NCI-H526 (cell line): ENCODE measurements around the gene THOP1.
A peak's percentile ranks its signal among the peaks of the same experiment; 100 is the strongest.
"Not testable (repeated sequence)": the region's sequence is repeated elsewhere in the genome, so short reads cannot be mapped to it uniquely, and the experiment has no call there.

Experiments used
- DNase-seq, 2 experiments: peaks; one replicate each; lab custom pipeline; 2025; lab: John Stamatoyannopoulos, UW

The THOP1 gene

DNA sequence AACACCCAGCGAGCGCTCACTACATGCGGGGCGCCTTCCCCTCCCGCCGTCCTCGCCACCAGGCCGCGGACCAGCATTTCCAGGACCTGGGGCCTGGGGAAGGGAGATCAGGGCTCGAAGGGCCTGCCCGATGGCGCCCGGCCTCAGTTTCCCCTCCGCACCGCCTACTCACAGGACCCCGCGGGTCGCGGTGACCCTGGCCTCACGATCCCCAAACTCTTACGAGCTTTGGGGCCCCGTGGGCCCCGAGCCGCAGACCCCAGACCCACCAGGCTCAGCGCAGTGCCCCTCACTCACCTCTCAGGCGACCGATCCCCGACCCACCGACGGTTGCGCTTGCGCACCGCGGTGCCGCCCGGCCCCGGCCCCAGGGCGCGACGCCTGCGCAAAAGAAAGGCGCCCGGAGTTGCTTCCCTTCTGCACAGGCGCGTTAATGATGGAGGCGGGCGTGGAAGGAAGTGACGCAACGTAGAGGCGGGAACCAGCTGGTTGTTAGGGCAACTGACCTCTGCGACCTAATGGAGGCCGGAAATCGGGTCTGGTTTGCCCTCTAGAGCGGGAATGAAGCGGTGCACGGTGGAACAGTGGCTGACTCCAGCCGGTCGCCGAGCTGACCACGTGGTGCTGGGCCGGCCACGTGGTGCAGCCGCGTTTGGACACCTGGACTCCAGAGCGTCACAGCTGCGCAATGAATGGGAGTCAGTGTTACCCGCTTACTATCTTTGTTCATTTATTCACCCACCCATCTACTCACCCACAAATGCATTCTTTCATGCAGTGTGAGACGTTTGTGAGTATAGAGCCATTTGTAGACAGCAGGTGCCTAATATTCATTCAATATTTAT lies 2.1 kb upstream of the THOP1 start, which contains the start of gene SGTA:
Gene SGTA, minus strand, starts transcription at position 338 of the 845 bp plus-strand sequence. CDS start 14,205 bp downstream, outside the sequence.
- peak; percentile 91 to 96 for DNase-seq

GRCh38 chr19:2783781-2784145 lies 1.5 kb upstream of the THOP1 start:
- no peak for DNase-seq

DNA sequence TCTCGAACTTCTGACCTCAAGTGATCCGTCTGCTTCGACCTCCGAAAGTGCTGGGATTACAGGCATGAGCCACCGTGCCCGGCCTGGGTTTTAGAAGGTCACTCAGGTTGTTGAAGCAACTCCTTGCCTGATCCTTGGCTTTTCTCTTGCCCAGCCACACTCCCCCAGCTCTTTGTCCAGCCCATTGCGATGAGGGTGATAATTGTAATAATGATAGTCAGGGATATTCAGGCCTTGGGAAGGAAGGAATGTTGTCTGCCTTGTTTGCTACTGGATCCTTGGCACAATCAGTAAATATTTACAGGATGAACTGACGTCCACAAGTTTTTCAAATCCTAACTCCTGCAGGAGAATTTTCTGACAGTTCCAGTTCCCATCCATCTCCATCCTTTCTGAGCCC lies 1.8 kb downstream of the THOP1 start:
- no peak for DNase-seq

GRCh38 chr19:2788237-2788636 lies 2.9 kb downstream of the THOP1 start:
- no peak for DNase-seq

- DNase-seq = no peak
These were observed 4.9 kb downstream of the THOP1 start for GRCh38 chr19:2790194-2790556.

GRCh38 chr19:2790557-2791271 lies 5.4 kb downstream of the THOP1 start:
- no peak for DNase-seq

GRCh38 chr19:2791440-2791839 lies 6.1 kb downstream of the THOP1 start:
- no peak for DNase-seq

- no peak for DNase-seq
These were observed 6.6 kb downstream of the THOP1 start for GRCh38 chr19:2791876-2792275.

- not testable (repeated sequence) for DNase-seq
These were observed 7.4 kb downstream of the THOP1 start for GRCh38 chr19:2792666-2793065.

DNA sequence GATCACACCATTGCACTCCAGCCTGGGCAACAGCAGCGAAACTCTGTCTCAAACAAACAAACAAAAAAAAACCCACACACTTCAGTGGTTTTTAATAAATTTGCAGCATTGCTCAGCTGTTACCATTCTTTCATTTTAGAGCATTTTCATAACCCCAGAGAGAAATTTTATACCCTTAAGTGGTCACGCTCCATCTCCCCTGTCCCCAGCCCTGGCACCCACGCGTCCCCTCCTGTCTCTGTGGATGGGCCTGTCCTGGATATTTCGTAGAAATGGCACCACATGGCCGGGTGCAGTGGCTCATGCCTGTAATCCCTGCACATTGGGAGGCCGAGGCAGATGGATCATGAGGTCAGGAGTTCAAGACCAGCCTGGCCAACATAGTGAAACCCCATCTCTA lies 7.8 kb downstream of the THOP1 start:
- DNase-seq = no peak

GRCh38 chr19:2793577-2793976 lies 8.3 kb downstream of the THOP1 start:
- DNase-seq = no peak

- DNase-seq = no peak
These were observed 10.7 kb downstream of the THOP1 start for GRCh38 chr19:2795827-2796658.

- no peak for DNase-seq
These were observed 11.5 kb downstream of the THOP1 start for GRCh38 chr19:2796659-2797266.

DNA sequence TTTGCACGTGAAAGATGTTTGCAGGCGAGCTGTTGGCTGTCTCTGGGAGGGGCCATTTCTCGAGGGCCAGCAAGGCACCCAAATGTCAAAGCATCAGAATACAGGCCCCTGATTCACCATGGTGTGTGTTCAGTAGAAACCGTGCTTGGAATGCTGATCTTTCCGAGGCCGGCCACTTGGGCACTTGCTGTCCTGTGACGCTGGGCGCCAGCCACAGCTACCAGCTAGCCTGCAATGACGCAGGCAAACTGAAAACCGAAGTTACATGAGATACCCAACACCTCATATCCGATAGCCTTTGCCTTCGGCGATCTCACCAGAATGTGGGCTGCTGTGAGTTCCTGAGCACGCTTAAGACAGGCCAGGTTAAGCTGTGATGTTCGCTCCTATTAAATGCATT lies 12.0 kb downstream of the THOP1 start:
- no peak for DNase-seq

DNA sequence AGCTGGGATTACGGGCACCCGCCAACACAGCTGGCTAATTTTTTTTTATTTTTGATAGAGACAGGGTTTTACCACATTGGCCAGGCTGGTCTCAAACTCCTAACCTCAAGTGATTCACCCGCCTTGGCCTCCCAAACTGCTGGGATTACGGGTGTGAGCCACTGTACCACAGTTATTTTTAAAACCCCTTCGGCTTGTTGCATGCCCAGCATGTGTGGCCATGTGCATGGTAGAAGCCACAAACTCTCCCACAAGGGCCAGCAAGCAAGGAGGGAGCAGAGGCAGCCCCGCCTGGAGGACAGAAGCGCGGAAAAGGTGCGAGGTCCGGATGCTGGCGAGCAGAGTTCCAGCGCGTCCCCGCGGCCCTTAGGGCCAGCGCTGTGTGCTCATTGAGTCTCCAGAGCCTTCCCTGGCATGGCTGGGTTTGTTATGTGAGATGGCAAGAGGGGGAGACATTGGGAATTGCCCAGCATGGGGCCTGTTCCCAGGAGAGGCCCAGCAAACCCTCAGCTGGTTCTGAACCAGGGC lies 12.9 kb downstream of the THOP1 start:
- no peak for DNase-seq

- DNase-seq = no peak
These were observed 13.4 kb downstream of the THOP1 start for GRCh38 chr19:2798733-2799132.

DNA sequence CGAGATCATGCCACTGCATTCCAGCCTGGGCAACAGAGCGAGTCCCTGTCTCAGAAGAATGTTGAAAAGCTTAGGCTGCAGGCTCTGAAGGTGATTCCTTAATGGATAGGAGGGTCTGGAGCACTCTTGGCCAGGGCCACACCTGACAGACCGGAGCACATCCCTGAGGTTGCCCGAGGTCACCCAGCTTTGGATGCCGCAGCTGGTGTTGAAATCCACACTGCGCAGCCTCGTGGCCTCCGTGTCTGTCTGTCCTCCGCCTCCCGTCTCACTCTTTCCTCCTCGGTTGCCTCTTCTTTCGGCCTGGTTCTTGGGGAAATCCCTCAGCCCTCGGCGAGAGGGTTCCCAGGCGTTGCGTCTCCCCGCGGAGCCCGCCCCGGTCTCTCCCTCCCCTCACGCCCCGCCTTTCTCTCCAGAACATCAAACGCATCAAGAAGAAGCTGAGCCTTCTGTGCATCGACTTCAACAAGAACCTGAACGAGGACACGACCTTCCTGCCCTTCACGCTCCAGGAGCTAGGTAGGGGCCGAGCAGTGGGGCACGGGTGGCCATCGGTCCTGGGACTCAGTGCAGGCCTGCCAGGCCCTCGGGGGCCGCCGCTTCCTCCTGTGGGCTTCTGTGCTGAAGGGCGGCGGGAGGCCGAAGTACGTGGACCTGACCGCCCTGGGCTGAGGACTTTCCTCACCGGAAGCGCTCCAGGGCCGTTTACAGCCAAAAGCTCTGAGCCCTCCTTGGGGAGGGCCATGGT lies 14.1 kb downstream of the THOP1 start:
- no peak for DNase-seq

GRCh38 chr19:2800506-2800905 lies 15.2 kb downstream of the THOP1 start:
- DNase-seq = no peak

DNA sequence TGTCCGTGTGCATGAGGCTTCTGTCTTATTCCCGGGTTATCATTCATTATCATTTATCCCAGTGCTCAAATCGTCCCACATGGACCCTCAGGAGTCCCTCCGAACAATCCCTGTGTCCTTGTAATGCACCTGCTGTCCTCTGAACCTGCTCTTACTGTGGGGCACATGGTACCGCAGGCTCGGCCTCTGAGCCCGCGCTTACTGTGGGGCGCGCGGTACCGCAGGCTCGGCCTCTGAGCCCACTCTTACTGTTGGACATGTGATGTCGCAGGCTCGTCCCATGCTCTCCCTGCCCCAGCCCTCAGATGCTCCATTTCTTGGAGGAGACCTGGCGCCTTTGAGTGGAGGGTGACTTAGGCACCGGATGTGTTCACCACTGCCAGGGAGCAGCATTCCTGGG lies 17.5 kb downstream of the THOP1 start:
- DNase-seq = no peak

DNA sequence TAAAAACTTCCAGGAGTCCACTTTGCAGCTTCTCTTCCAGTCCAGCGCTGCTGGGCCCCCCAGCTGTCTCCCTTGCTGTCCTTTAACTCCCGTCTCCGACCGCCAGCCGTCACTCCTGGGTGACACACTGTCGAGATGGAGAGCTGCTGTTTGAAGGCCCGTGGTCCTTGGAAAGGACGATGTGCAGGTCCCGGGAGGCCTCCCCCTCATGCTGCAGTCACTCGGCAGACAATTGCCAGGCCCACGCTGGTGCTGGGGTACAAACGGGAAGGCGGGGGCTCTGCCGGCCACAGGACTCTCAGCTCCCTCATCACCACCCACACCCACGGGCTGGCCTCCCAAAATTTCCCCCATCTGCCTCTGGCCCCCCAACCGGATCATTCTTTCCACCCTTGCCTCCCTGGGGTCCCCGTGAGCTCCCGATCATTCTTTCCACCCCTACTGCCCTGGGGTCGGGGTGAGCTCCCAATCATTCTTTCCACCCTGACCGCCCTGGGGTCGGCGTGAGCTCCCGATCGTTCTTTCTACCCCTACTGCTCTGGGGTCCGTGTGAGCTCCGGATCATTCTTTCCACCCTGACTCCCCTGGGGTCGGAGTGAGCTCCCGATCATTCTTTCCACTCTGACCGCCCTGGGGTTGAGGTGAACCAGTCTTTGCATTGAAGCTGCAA lies 18.3 kb downstream of the THOP1 start:
- no peak for DNase-seq
